ENCODE measurements around the gene SFXN1.

Gene SFXN1

GRCh38 chr5:175558801-175559480 lies 80.6 kb downstream of the SFXN1 start:
- no peak overlapping the region for H3K4me3 ChIP-seq (ENCODE audit: low read length, poor library complexity, severe bottlenecking)
- no peaks in the 10 kb centered on the region for H4K20me1 ChIP-seq (ENCODE audit: insufficient read depth, low read length, poor library complexity, severe bottlenecking)
- H3F3A ChIP-seq (ENCODE audit: low read depth), result no peaks in the 10 kb centered on the region
- no peak for TF ChIP-seq CTCF (conservative IDR thresholded peaks at IDR 0.05; ENCODE audit: low read length)
- TF ChIP-seq EZH2phosphoT487 (IDR thresholded peaks at IDR 0.05; ENCODE audit: borderline replicate concordance), result no peak
- H3K4me2 ChIP-seq (ENCODE audit: low read depth, low read length, poor library complexity, severe bottlenecking), result no peak overlapping the region
- H3K9ac ChIP-seq (ENCODE audit: low read depth, low read length, poor library complexity, severe bottlenecking), result no peak overlapping the region
- no peaks in the 10 kb centered on the region for H3K27me3 ChIP-seq (ENCODE audit: insufficient read depth, low read length, poor library complexity, severe bottlenecking)
- no peaks in the 10 kb centered on the region for H3K36me3 ChIP-seq (ENCODE audit: insufficient read depth, low read length)
- no peaks in the 10 kb centered on the region for H3K9me3 ChIP-seq (ENCODE audit: insufficient read depth, low read depth, low read length)
- peaks cover 10% of the 10 kb centered on the region for H3K4me1 ChIP-seq (ENCODE audit: insufficient read depth, low read length, poor library complexity, severe bottlenecking)
- no peak overlapping the region for H2AFZ ChIP-seq (ENCODE audit: low read length)
- H3K79me2 ChIP-seq (ENCODE audit: insufficient read depth, low read length), result no peaks in the 10 kb centered on the region
- H3K9me2 ChIP-seq (replicated peaks; ENCODE audit: low read depth, low read length), result no peaks in the 10 kb centered on the region

GRCh38 chr5:175560011-175560410 lies 81.7 kb downstream of the SFXN1 start:
- H3K9ac ChIP-seq (ENCODE audit: low read depth, low read length, poor library complexity, severe bottlenecking), result no peak overlapping the region
- H3K4me3 ChIP-seq (ENCODE audit: low read length, poor library complexity, severe bottlenecking), result no peak overlapping the region
- H3K9me2 ChIP-seq (replicated peaks; ENCODE audit: low read depth, low read length), result no peaks in the 10 kb centered on the region
- peaks cover 10% of the 10 kb centered on the region for H3K4me1 ChIP-seq (ENCODE audit: insufficient read depth, low read length, poor library complexity, severe bottlenecking)
- H2AFZ ChIP-seq (ENCODE audit: low read length), result no peak overlapping the region
- no peaks in the 10 kb centered on the region for H3K36me3 ChIP-seq (ENCODE audit: insufficient read depth, low read length)
- TF ChIP-seq CTCF (conservative IDR thresholded peaks at IDR 0.05; ENCODE audit: low read length) (no peak), EZH2phosphoT487 (IDR thresholded peaks at IDR 0.05; ENCODE audit: borderline replicate concordance) (no peak)
- H3K79me2 ChIP-seq (ENCODE audit: insufficient read depth, low read length), result no peaks in the 10 kb centered on the region
- H4K20me1 ChIP-seq (ENCODE audit: insufficient read depth, low read length, poor library complexity, severe bottlenecking), result no peaks in the 10 kb centered on the region
- no peaks in the 10 kb centered on the region for H3K27me3 ChIP-seq (ENCODE audit: insufficient read depth, low read length, poor library complexity, severe bottlenecking)
- no peaks in the 10 kb centered on the region for H3K9me3 ChIP-seq (ENCODE audit: insufficient read depth, low read depth, low read length)
- peak overlapping the region; percentile 54 for H3K4me2 ChIP-seq (ENCODE audit: low read depth, low read length, poor library complexity, severe bottlenecking)
- H3F3A ChIP-seq (ENCODE audit: low read depth), result no peaks in the 10 kb centered on the region

- Histone ChIP-seq H3K4me3 (ENCODE audit: low read length, poor library complexity, severe bottlenecking) (no peak overlapping the region), H4K20me1 (ENCODE audit: insufficient read depth, low read length, poor library complexity, severe bottlenecking) (no peaks in the 10 kb centered on the region), H3K36me3 (ENCODE audit: insufficient read depth, low read length) (no peaks in the 10 kb centered on the region), H3K9ac (ENCODE audit: low read depth, low read length, poor library complexity, severe bottlenecking) (no peak overlapping the region), H3K9me2 (replicated peaks; ENCODE audit: low read depth, low read length) (no peaks in the 10 kb centered on the region), H3F3A (ENCODE audit: low read depth) (no peaks in the 10 kb centered on the region), H3K27me3 (ENCODE audit: insufficient read depth, low read length, poor library complexity, severe bottlenecking) (no peaks in the 10 kb centered on the region), H3K79me2 (ENCODE audit: insufficient read depth, low read length) (no peaks in the 10 kb centered on the region), H3K9me3 (ENCODE audit: insufficient read depth, low read depth, low read length) (no peaks in the 10 kb centered on the region), H2AFZ (ENCODE audit: low read length) (no peak overlapping the region), H3K4me2 (ENCODE audit: low read depth, low read length, poor library complexity, severe bottlenecking) (no peak overlapping the region), H3K4me1 (ENCODE audit: insufficient read depth, low read length, poor library complexity, severe bottlenecking) (peaks cover 10% of the 10 kb centered on the region)
- TF ChIP-seq CTCF (conservative IDR thresholded peaks at IDR 0.05; ENCODE audit: low read length), result no peak
Observed at GRCh38 chr5:175561085-175561484, 82.7 kb downstream of the SFXN1 start.

All from Loucy (cell line).